Measurements from ENCODE around the gene LHFPL3.

- TF ChIP-seq, protein P1, sequence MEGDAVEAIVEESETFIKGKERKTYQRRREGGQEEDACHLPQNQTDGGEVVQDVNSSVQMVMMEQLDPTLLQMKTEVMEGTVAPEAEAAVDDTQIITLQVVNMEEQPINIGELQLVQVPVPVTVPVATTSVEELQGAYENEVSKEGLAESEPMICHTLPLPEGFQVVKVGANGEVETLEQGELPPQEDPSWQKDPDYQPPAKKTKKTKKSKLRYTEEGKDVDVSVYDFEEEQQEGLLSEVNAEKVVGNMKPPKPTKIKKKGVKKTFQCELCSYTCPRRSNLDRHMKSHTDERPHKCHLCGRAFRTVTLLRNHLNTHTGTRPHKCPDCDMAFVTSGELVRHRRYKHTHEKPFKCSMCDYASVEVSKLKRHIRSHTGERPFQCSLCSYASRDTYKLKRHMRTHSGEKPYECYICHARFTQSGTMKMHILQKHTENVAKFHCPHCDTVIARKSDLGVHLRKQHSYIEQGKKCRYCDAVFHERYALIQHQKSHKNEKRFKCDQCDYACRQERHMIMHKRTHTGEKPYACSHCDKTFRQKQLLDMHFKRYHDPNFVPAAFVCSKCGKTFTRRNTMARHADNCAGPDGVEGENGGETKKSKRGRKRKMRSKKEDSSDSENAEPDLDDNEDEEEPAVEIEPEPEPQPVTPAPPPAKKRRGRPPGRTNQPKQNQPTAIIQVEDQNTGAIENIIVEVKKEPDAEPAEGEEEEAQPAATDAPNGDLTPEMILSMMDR (IDR thresholded peaks at IDR 0.05 in 2 of 3, conservative IDR thresholded peaks at IDR 0.05 in 1 of 3; ENCODE audit: borderline replicate concordance in 1 of 3, insufficient read depth in 1 of 3, low read depth in 2 of 3, low read length in 2 of 3): no peak
- TF ChIP-seq RAD21 (IDR thresholded peaks at IDR 0.05; ENCODE audit: low read depth) (no peak), POLR2AphosphoS5 (IDR thresholded peaks at IDR 0.05; ENCODE audit: low read depth, low read length) (no peak), EZH2 (IDR thresholded peaks at IDR 0.05) (no peak), EZH2phosphoT487 (IDR thresholded peaks at IDR 0.05; ENCODE audit: borderline replicate concordance) (no peak), POLR2A (IDR thresholded peaks at IDR 0.05; ENCODE audit: borderline replicate concordance, extremely low read depth, insufficient read depth, insufficient read length) (no peak), CBX3 (IDR thresholded peaks at IDR 0.05; ENCODE audit: low read depth) (no peak), REST (IDR thresholded peaks at IDR 0.05; ENCODE audit: low read depth) (no peak), SP1 (IDR thresholded peaks at IDR 0.05; ENCODE audit: low read depth) (no peak), FOSL1 (IDR thresholded peaks at IDR 0.05; ENCODE audit: low read depth) (no peak)
Observed at GRCh38 chr7:104328970-104329825, 795 bp downstream of the LHFPL3 start.
